ENCODE results near the gene USP17L11.
"Not testable (repeated sequence)": the region's sequence is repeated elsewhere in the genome, so short reads cannot be mapped to it uniquely, and the experiment has no call there.

The USP17L11 gene, protein sequence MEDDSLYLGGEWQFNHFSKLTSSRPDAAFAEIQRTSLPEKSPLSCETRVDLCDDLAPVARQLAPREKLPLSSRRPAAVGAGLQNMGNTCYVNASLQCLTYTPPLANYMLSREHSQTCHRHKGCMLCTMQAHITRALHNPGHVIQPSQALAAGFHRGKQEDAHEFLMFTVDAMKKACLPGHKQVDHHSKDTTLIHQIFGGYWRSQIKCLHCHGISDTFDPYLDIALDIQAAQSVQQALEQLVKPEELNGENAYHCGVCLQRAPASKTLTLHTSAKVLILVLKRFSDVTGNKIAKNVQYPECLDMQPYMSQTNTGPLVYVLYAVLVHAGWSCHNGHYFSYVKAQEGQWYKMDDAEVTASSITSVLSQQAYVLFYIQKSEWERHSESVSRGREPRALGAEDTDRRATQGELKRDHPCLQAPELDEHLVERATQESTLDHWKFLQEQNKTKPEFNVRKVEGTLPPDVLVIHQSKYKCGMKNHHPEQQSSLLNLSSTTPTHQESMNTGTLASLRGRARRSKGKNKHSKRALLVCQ

DNA sequence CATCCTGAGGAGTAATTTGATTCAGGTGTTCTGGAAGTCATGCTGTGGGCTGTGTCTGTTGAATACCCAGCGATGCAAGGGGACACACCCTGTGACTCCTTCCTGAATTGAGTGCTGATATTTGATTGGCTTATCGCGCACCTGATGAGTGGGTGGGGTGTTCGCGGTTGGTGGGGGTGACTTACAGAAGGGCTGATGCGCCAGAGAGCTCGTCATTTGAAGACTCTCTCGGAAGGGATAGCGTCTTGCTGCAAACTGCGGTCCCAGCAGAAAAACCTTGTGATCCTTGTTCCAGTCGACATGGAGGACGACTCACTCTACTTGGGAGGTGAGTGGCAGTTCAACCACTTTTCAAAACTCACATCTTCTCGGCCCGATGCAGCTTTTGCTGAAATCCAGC, at the start of gene USP17L11:
TSS of gene USP17L11 (plus strand) at position 301 of the 400 bp plus-strand sequence. CDS start at position 301, 0 bp downstream.
- not testable (repeated sequence) for DNase-seq

GRCh38 chr4:9165990-9166389, 49.2 kb upstream of the USP17L11 start:
- peak; percentile 65 for DNase-seq

DNA sequence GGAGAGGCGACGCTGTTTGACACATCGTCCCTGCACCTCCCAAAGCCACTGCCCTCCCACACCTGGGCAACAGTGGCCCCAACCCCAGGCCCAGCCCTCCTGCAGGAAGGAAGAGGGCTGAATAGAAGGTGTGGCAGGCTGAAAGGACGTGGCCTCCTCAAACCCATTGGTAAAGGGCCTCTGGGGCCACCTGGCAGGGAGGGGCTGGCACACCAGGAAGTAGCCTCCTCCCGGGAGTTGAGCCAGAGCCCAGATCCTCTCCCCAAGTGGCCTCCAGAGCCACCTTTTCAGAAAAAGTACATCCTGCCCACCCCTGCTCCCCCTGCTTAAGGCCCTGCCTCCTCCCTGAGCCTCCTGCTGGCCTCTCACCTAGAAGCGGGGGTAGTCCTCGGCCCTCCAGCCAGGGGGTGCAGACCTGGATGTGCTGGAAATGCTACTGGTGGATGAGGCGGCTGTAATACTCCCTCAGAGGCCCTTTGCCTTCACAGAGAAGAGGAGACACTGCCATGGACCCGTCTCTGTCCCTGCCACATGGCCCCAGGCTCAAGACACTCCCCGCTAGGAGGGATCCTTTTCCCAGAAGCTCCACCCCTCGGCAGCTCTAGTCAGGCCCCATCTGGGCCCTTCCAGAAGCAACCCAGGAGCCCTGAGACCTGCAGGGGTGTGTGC, 45.3 kb upstream of the USP17L11 start, which contains the start of gene FAM90A26:
TSS of gene FAM90A26 (plus strand) at position 619 of the 669 bp plus-strand sequence. CDS start 2,764 bp downstream, outside the sequence.
- not testable (repeated sequence) for DNase-seq

- DNase-seq: not testable (repeated sequence)
Observed at GRCh38 chr4:9210357-9210756, 4.8 kb upstream of the USP17L11 start, which contains the start of gene USP17L10. TSS of gene USP17L10 (plus strand) at chr4:9210657. CDS start at chr4:9210657, 0 bp downstream.

- DNase-seq: not testable (repeated sequence)
Observed at GRCh38 chr4:9214701-9215100, 504 bp upstream of the USP17L11 start.

DNA sequence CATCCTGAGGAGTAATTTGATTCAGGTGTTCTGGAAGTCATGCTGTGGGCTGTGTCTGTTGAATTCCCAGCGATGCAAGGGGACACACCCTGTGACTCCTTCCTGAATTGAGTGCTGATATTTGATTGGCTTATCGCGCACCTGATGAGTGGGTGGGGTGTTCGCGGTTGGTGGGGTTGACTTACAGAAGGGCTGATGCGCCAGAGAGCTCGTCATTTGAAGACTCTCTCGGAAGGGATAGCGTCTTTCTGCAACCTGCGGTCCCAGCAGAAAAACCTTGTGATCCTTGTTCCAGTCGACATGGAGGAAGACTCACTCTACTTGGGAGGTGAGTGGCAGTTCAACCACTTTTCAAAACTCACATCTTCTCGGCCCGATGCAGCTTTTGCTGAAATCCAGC, 4.6 kb downstream of the USP17L11 start, which contains the start of gene USP17L12:
TSS of gene USP17L12 (plus strand) at position 301 of the 400 bp plus-strand sequence. CDS start at position 301, 0 bp downstream.
- DNase-seq: not testable (repeated sequence)

DNA sequence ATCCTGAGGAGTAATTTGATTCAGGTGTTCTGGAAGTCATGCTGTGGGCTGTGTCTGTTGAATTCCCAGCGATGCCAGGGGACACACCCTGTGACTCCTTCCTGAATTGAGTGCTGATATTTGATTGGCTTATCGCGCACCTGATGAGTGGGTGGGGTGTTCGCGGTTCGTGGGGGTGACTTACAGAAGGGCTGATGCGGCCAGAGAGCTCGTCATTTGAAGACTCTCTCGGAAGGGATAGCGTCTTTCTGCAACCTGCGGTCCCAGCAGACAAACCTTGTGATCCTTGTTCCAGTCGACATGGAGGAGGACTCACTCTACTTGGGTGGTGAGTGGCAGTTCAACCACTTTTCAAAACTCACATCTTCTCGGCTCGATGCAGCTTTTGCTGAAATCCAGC, 9.4 kb downstream of the USP17L11 start, which contains the start of gene USP17L13:
TSS of gene USP17L13 (plus strand) at position 301 of the 400 bp plus-strand sequence. CDS start at position 301, 0 bp downstream.
- DNase-seq: not testable (repeated sequence)

DNA sequence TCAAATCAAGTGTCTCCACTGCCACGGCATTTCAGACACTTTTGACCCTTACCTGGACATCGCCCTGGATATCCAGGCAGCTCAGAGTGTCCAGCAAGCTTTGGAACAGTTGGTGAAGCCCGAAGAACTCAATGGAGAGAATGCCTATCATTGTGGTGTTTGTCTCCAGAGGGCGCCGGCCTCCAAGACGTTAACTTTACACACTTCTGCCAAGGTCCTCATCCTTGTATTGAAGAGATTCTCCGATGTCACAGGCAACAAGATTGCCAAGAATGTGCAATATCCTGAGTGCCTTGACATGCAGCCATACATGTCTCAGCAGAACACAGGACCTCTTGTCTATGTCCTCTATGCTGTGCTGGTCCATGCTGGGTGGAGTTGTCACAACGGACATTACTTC, 15.0 kb downstream of the USP17L11 start:
- DNase-seq: not testable (repeated sequence)

DNA sequence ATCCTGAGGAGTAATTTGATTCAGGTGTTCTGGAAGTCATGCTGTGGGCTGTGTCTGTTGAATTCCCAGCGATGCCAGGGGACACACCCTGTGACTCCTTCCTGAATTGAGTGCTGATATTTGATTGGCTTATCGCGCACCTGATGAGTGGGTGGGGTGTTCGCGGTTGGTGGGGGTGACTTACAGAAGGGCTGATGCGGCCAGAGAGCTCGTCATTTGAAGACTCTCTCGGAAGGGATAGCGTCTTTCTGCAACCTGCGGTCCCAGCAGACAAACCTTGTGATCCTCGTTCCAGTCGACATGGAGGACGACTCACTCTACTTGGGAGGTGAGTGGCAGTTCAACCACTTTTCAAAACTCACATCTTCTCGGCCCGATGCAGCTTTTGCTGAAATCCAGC, 18.9 kb downstream of the USP17L11 start, which contains the start of gene USP17L15:
TSS of gene USP17L15 (plus strand) at position 301 of the 400 bp plus-strand sequence. CDS start at position 301, 0 bp downstream.
- DNase-seq: not testable (repeated sequence)

GRCh38 chr4:9238461-9238860, 23.3 kb downstream of the USP17L11 start:
- not testable (repeated sequence) for DNase-seq

DNA sequence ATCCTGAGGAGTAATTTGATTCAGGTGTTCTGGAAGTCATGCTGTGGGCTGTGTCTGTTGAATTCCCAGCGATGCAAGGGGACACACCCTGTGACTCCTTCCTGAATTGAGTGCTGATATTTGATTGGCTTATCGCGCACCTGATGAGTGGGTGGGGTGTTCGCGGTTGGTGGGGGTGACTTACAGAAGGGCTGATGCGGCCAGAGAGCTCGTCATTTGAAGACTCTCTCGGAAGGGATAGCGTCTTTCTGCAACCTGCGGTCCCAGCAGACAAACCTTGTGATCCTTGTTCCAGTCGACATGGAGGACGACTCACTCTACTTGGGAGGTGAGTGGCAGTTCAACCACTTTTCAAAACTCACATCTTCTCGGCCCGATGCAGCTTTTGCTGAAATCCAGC, 28.4 kb downstream of the USP17L11 start, which contains the start of gene USP17L17:
TSS of gene USP17L17 (plus strand) at position 301 of the 400 bp plus-strand sequence. CDS start at position 301, 0 bp downstream.
- not testable (repeated sequence) for DNase-seq

DNA sequence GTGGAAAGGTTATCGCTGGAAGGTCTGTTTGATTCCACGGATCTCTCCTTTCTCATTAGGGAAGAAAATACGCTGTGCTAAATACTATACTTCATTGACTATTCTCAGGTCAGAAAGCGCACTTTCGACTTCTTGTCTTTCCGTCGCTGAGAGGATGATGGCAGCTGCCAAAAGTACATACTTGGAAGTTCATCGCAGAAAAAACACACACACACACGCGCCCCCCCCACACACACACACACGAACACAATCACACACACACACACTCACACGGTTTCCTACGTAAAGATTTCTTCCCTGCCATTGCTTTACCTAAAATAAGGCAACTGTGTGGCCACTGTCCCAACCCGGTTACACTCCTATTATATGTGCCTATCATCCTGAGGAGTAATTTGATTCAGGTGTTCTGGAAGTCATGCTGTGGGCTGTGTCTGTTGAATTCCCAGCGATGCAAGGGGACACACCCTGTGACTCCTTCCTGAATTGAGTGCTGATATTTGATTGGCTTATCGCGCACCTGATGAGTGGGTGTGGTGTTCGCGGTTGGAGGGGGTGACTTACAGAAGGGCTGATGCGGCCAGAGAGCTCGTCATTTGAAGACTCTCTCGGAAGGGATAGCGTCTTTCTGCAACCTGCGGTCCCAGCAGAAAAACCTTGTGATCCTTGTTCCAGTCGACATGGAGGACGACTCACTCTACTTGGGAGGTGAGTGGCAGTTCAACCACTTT, 32.9 kb downstream of the USP17L11 start, which contains the start of gene USP17L18:
TSS of gene USP17L18 (plus strand) at position 678 of the 728 bp plus-strand sequence. CDS start at position 678, 0 bp downstream.
- DNase-seq: not testable (repeated sequence)

DNA sequence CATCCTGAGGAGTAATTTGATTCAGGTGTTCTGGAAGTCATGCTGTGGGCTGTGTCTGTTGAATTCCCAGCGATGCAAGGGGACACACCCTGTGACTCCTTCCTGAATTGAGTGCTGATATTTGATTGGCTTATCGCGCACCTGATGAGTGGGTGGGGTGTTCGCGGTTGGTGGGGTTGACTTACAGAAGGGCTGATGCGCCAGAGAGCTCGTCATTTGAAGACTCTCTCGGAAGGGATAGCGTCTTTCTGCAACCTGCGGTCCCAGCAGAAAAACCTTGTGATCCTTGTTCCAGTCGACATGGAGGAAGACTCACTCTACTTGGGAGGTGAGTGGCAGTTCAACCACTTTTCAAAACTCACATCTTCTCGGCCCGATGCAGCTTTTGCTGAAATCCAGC, 37.9 kb downstream of the USP17L11 start, which contains the start of gene USP17L19:
TSS of gene USP17L19 (plus strand) at position 301 of the 400 bp plus-strand sequence. CDS start at position 301, 0 bp downstream.
- not testable (repeated sequence) for DNase-seq

DNA sequence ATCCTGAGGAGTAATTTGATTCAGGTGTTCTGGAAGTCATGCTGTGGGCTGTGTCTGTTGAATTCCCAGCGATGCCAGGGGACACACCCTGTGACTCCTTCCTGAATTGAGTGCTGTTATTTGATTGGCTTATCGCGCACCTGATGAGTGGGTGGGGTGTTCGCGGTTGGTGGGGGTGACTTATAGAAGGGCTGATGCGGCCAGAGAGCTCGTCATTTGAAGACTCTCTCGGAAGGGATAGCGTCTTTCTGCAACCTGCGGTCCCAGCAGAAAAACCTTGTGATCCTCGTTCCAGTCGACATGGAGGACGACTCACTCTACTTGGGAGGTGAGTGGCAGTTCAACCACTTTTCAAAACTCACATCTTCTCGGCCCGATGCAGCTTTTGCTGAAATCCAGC, 42.6 kb downstream of the USP17L11 start, which contains the start of gene USP17L20:
TSS of gene USP17L20 (plus strand) at position 301 of the 400 bp plus-strand sequence. CDS start at position 301, 0 bp downstream.
- DNase-seq: not testable (repeated sequence)

DNA sequence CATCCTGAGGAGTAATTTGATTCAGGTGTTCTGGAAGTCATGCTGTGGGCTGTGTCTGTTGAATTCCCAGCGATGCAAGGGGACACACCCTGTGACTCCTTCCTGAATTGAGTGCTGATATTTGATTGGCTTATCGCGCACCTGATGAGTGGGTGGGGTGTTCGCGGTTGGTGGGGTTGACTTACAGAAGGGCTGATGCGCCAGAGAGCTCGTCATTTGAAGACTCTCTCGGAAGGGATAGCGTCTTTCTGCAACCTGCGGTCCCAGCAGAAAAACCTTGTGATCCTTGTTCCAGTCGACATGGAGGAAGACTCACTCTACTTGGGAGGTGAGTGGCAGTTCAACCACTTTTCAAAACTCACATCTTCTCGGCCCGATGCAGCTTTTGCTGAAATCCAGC, 47.4 kb downstream of the USP17L11 start, which contains the start of gene USP17L21:
TSS of gene USP17L21 (plus strand) at position 301 of the 400 bp plus-strand sequence. CDS start at position 301, 0 bp downstream.
- DNase-seq: not testable (repeated sequence)
